PC-3 (cell line): ENCODE measurements around the gene HAPLN3.

ENCODE experiments used
- CTCF ChIP-seq: fragments of 300-600 bp; sonication (generic); conservative IDR thresholded peaks from 2 replicates; pipeline ENCODE4 v1.5.1; 2017; ENCODE audit warnings: antibody characterized with exemption, low read depth, mild to moderate bottlenecking, low read length
- EZH2 ChIP-seq: fragments of 300-600 bp; sonication (generic); IDR thresholded peaks from one replicate; pipeline ENCODE4 v1.6.1; 2017; ENCODE audit warnings: antibody characterized with exemption, mild to moderate bottlenecking, low read length; ENCODE audit not compliant: unreplicated experiment
- EZH2phosphoT487 ChIP-seq: fragments of 300-600 bp; sonication (generic); IDR thresholded peaks from 2 replicates; pipeline ENCODE4 v1.6.1; 2018; ENCODE audit warnings: mild to moderate bottlenecking, antibody characterized with exemption, low read length, borderline replicate concordance

GRCh38 chr15:88848203-88848602, 47.1 kb downstream of the HAPLN3 start:
- TF ChIP-seq CTCF (no peak), EZH2 (no peak), EZH2phosphoT487 (no peak)
